ENCODE measurements around the gene TMEM25.
"Not testable (repeated sequence)": the region's sequence is repeated elsewhere in the genome, so short reads cannot be mapped to it uniquely, and the experiment has no call there.

The TMEM25 gene

GRCh38 chr11:118547132-118547531 lies 16.1 kb downstream of the TMEM25 start:
- Histone ChIP-seq H3K9ac (ENCODE audit: low read length in 2 of 2) (no peak overlapping the region), H3K9me3 (ENCODE audit: control insufficient read depth in 2 of 2, low read length in 2 of 2) (no peaks in the 10 kb centered on the region), H3K36me3 (ENCODE audit: control insufficient read depth in 2 of 2, insufficient read depth in 2 of 2, low read length in 2 of 2) (peaks cover 17 to 24% of the 10 kb centered on the region in 2 donors), H3K27me3 (ENCODE audit: control insufficient read depth in 1 of 2, insufficient read depth in 2 of 2, low read length in 2 of 2) (no peaks in the 10 kb centered on the region), H3K4me1 (ENCODE audit: control insufficient read depth, insufficient read depth, low read length) (no peaks in the 10 kb centered on the region), H3K27ac (ENCODE audit: low read length) (no peak overlapping the region), H3K4me3 (ENCODE audit: low read length in 2 of 2) (no peak overlapping the region)

GRCh38 chr11:118552341-118552740 lies 21.3 kb downstream of the TMEM25 start:
- Histone ChIP-seq H3K4me3 (ENCODE audit: low read length in 2 of 2) (no peak overlapping the region), H3K27ac (ENCODE audit: low read length) (no peak overlapping the region), H3K4me1 (ENCODE audit: control insufficient read depth, insufficient read depth, low read length) (no peaks in the 10 kb centered on the region), H3K36me3 (ENCODE audit: control insufficient read depth in 2 of 2, insufficient read depth in 2 of 2, low read length in 2 of 2) (peaks cover 27 to 30% of the 10 kb centered on the region in 2 donors), H3K9me3 (ENCODE audit: control insufficient read depth in 2 of 2, low read length in 2 of 2) (no peaks in the 10 kb centered on the region), H3K9ac (ENCODE audit: low read length in 2 of 2) (no peak overlapping the region), H3K27me3 (ENCODE audit: control insufficient read depth in 1 of 2, insufficient read depth in 2 of 2, low read length in 2 of 2) (no peaks in the 10 kb centered on the region)

- Histone ChIP-seq H3K4me3 (ENCODE audit: low read length in 2 of 2) (no peak overlapping the region), H3K27me3 (ENCODE audit: control insufficient read depth in 1 of 2, insufficient read depth in 2 of 2, low read length in 2 of 2) (no peaks in the 10 kb centered on the region), H3K9me3 (ENCODE audit: control insufficient read depth in 2 of 2, low read length in 2 of 2) (no peaks in the 10 kb centered on the region), H3K4me1 (ENCODE audit: control insufficient read depth, insufficient read depth, low read length) (peaks cover 6% of the 10 kb centered on the region), H3K27ac (ENCODE audit: low read length) (no peak overlapping the region), H3K9ac (ENCODE audit: low read length in 2 of 2) (no peak overlapping the region), H3K36me3 (ENCODE audit: control insufficient read depth in 2 of 2, insufficient read depth in 2 of 2, low read length in 2 of 2) (peaks cover 13 to 21% of the 10 kb centered on the region in 2 donors)
These were observed 29.8 kb downstream of the TMEM25 start for GRCh38 chr11:118560806-118561205.

- H3K4me3 ChIP-seq (ENCODE audit: low read length in 2 of 2): peak overlapping the region; percentile 59 to 82
- peak overlapping the region; percentile 3 for H3K27ac ChIP-seq (ENCODE audit: low read length)
- H3K4me1 ChIP-seq (ENCODE audit: control insufficient read depth, insufficient read depth, low read length): peaks cover 6% of the 10 kb centered on the region
- H3K36me3 ChIP-seq (ENCODE audit: control insufficient read depth in 2 of 2, insufficient read depth in 2 of 2, low read length in 2 of 2): peaks cover 2 to 3% of the 10 kb centered on the region in 2 donors
- H3K27me3 ChIP-seq (ENCODE audit: control insufficient read depth in 1 of 2, insufficient read depth in 2 of 2, low read length in 2 of 2): no peaks in the 10 kb centered on the region
- no peaks in the 10 kb centered on the region for H3K9me3 ChIP-seq (ENCODE audit: control insufficient read depth in 2 of 2, low read length in 2 of 2)
- peak overlapping the region in 1 of 2 donors; percentile 58 for H3K9ac ChIP-seq (ENCODE audit: low read length in 2 of 2)
These were observed 34.1 kb downstream of the TMEM25 start for GRCh38 chr11:118565051-118565450.

- H3K4me3 ChIP-seq (ENCODE audit: low read length in 2 of 2): no peak overlapping the region
- no peaks in the 10 kb centered on the region for H3K36me3 ChIP-seq (ENCODE audit: control insufficient read depth in 2 of 2, insufficient read depth in 2 of 2, low read length in 2 of 2)
- peaks cover 9% of the 10 kb centered on the region for H3K4me1 ChIP-seq (ENCODE audit: control insufficient read depth, insufficient read depth, low read length)
- no peak overlapping the region for H3K27ac ChIP-seq (ENCODE audit: low read length)
- no peaks in the 10 kb centered on the region for H3K27me3 ChIP-seq (ENCODE audit: control insufficient read depth in 1 of 2, insufficient read depth in 2 of 2, low read length in 2 of 2)
- H3K9ac ChIP-seq (ENCODE audit: low read length in 2 of 2): no peak overlapping the region
- H3K9me3 ChIP-seq (ENCODE audit: control insufficient read depth in 2 of 2, low read length in 2 of 2): no peaks in the 10 kb centered on the region
These were observed 38.7 kb downstream of the TMEM25 start for GRCh38 chr11:118569670-118570069.

GRCh38 chr11:118570787-118571186 lies 39.8 kb downstream of the TMEM25 start:
- H3K27me3 ChIP-seq (ENCODE audit: control insufficient read depth in 1 of 2, insufficient read depth in 2 of 2, low read length in 2 of 2): no peaks in the 10 kb centered on the region
- no peak overlapping the region for H3K9ac ChIP-seq (ENCODE audit: low read length in 2 of 2)
- H3K36me3 ChIP-seq (ENCODE audit: control insufficient read depth in 2 of 2, insufficient read depth in 2 of 2, low read length in 2 of 2): no peaks in the 10 kb centered on the region
- peaks cover 3% of the 10 kb centered on the region for H3K4me1 ChIP-seq (ENCODE audit: control insufficient read depth, insufficient read depth, low read length)
- H3K9me3 ChIP-seq (ENCODE audit: control insufficient read depth in 2 of 2, low read length in 2 of 2): no peaks in the 10 kb centered on the region
- no peak overlapping the region for H3K27ac ChIP-seq (ENCODE audit: low read length)
- H3K4me3 ChIP-seq (ENCODE audit: low read length in 2 of 2): no peak overlapping the region

- not testable (repeated sequence) for H3K27me3 ChIP-seq (ENCODE audit: control insufficient read depth in 1 of 2, insufficient read depth in 2 of 2, low read length in 2 of 2); H3K36me3 ChIP-seq (ENCODE audit: control insufficient read depth in 2 of 2, insufficient read depth in 2 of 2, low read length in 2 of 2); H3K9me3 ChIP-seq (ENCODE audit: control insufficient read depth in 2 of 2, low read length in 2 of 2); H3K4me1 ChIP-seq (ENCODE audit: control insufficient read depth, insufficient read depth, low read length)
- H3K9ac ChIP-seq (ENCODE audit: low read length in 2 of 2): peak overlapping the region; percentile 71 to 98
- peak overlapping the region; percentile 87 to 93 for H3K4me3 ChIP-seq (ENCODE audit: low read length in 2 of 2)
- peak overlapping the region; percentile 94 for H3K27ac ChIP-seq (ENCODE audit: low read length)
These were observed 40.7 kb downstream of the TMEM25 start for GRCh38 chr11:118571701-118572060.

- peak within 1 kb of the TSS; percentile 94 for H3K27ac ChIP-seq (ENCODE audit: low read length)
- H3K9ac ChIP-seq (ENCODE audit: low read length in 2 of 2): peak within 1 kb of the TSS; percentile 98
- H3K9me3 ChIP-seq (ENCODE audit: control insufficient read depth in 2 of 2, low read length in 2 of 2): no peaks in the 10 kb centered on the region
- no peaks in the 10 kb centered on the region for H3K36me3 ChIP-seq (ENCODE audit: control insufficient read depth in 2 of 2, insufficient read depth in 2 of 2, low read length in 2 of 2)
- H3K4me1 ChIP-seq (ENCODE audit: control insufficient read depth, insufficient read depth, low read length): peaks cover 6% of the 10 kb centered on the region
- H3K27me3 ChIP-seq (ENCODE audit: control insufficient read depth in 1 of 2, insufficient read depth in 2 of 2, low read length in 2 of 2): no peaks in the 10 kb centered on the region
- H3K4me3 ChIP-seq (ENCODE audit: low read length in 2 of 2): peak within 1 kb of the TSS; percentile 87 to 93
These were observed 41.3 kb downstream of the TMEM25 start, which contains the start of gene ARCN1 for GRCh38 chr11:118572061-118572980. Gene ARCN1 (plus strand): TSS chr11:118572409. CDS start chr11:118572548, 139 bp downstream.

- Histone ChIP-seq H3K36me3 (ENCODE audit: control insufficient read depth in 2 of 2, insufficient read depth in 2 of 2, low read length in 2 of 2) (no peaks in the 10 kb centered on the region), H3K9me3 (ENCODE audit: control insufficient read depth in 2 of 2, low read length in 2 of 2) (no peaks in the 10 kb centered on the region), H3K4me1 (ENCODE audit: control insufficient read depth, insufficient read depth, low read length) (peaks cover 6% of the 10 kb centered on the region), H3K27me3 (ENCODE audit: control insufficient read depth in 1 of 2, insufficient read depth in 2 of 2, low read length in 2 of 2) (no peaks in the 10 kb centered on the region), H3K27ac (ENCODE audit: low read length) (peak overlapping the region; percentile 94), H3K9ac (ENCODE audit: low read length in 2 of 2) (peak overlapping the region; percentile 98), H3K4me3 (ENCODE audit: low read length in 2 of 2) (peak overlapping the region; percentile 87 to 93)
These were observed 42.1 kb downstream of the TMEM25 start for GRCh38 chr11:118572981-118573550.

- Histone ChIP-seq H3K27ac (ENCODE audit: low read length) (no peak overlapping the region), H3K9ac (ENCODE audit: low read length in 2 of 2) (no peak overlapping the region), H3K9me3 (ENCODE audit: control insufficient read depth in 2 of 2, low read length in 2 of 2) (no peaks in the 10 kb centered on the region), H3K4me1 (ENCODE audit: control insufficient read depth, insufficient read depth, low read length) (peaks cover 6% of the 10 kb centered on the region), H3K27me3 (ENCODE audit: control insufficient read depth in 1 of 2, insufficient read depth in 2 of 2, low read length in 2 of 2) (no peaks in the 10 kb centered on the region), H3K36me3 (ENCODE audit: control insufficient read depth in 2 of 2, insufficient read depth in 2 of 2, low read length in 2 of 2) (no peaks in the 10 kb centered on the region), H3K4me3 (ENCODE audit: low read length in 2 of 2) (no peak overlapping the region)
These were observed 43.6 kb downstream of the TMEM25 start for GRCh38 chr11:118574636-118575035.

GRCh38 chr11:118577995-118578394 lies 47.0 kb downstream of the TMEM25 start:
- H3K4me1 ChIP-seq (ENCODE audit: control insufficient read depth, insufficient read depth, low read length); H3K4me3 ChIP-seq (ENCODE audit: low read length in 2 of 2); H3K27me3 ChIP-seq (ENCODE audit: control insufficient read depth in 1 of 2, insufficient read depth in 2 of 2, low read length in 2 of 2); H3K36me3 ChIP-seq (ENCODE audit: control insufficient read depth in 2 of 2, insufficient read depth in 2 of 2, low read length in 2 of 2); H3K9me3 ChIP-seq (ENCODE audit: control insufficient read depth in 2 of 2, low read length in 2 of 2); H3K9ac ChIP-seq (ENCODE audit: low read length in 2 of 2); H3K27ac ChIP-seq (ENCODE audit: low read length): not testable (repeated sequence)
